GM21390 (cell line): ENCODE measurements around the gene SIAH2.
"Not testable (repeated sequence)": the region's sequence is repeated elsewhere in the genome, so short reads cannot be mapped to it uniquely, and the experiment has no call there.

Experiments
- ATAC-seq: cut with Tn5 transposase; IDR thresholded peaks from one replicate; pipeline ENCODE4 v1.9.1; 2021; ENCODE audit not compliant: unreplicated experiment

The SIAH2 gene

GRCh38 chr3:150763122-150763840, at the start of gene SIAH2:
SIAH2 (minus strand) TSS chr3:150763169; CDS start chr3:150762849, 320 bp downstream.
- peak; percentile 53 for ATAC-seq

- no peak for ATAC-seq
Measured at GRCh38 chr3:150811984-150812383, 49.0 kb upstream of the SIAH2 start.

- no peak for ATAC-seq
Measured at GRCh38 chr3:150810641-150811040, 47.7 kb upstream of the SIAH2 start.

- no peak for ATAC-seq
Measured at GRCh38 chr3:150806185-150806835, 43.3 kb upstream of the SIAH2 start.

GRCh38 chr3:150805354-150805753, 42.4 kb upstream of the SIAH2 start:
- no peak for ATAC-seq

GRCh38 chr3:150803440-150803985, 40.5 kb upstream of the SIAH2 start:
- ATAC-seq: no peak

- ATAC-seq: no peak
Measured at GRCh38 chr3:150800722-150801121, 37.8 kb upstream of the SIAH2 start.

GRCh38 chr3:150798122-150798618, 35.2 kb upstream of the SIAH2 start:
- peak; percentile 46 for ATAC-seq

GRCh38 chr3:150797155-150797554, 34.2 kb upstream of the SIAH2 start:
- ATAC-seq: no peak

GRCh38 chr3:150796527-150796926, 33.6 kb upstream of the SIAH2 start:
- not testable (repeated sequence) for ATAC-seq

GRCh38 chr3:150793641-150794040, 30.7 kb upstream of the SIAH2 start:
- ATAC-seq: no peak

GRCh38 chr3:150790629-150791028, 27.7 kb upstream of the SIAH2 start:
- ATAC-seq: no peak

- ATAC-seq: no peak
Measured at GRCh38 chr3:150789451-150789850, 26.5 kb upstream of the SIAH2 start.

GRCh38 chr3:150787741-150788370, 24.9 kb upstream of the SIAH2 start:
- ATAC-seq: peak; percentile 67

- no peak for ATAC-seq
Measured at GRCh38 chr3:150786791-150787190, 23.8 kb upstream of the SIAH2 start.

- ATAC-seq: no peak
Measured at GRCh38 chr3:150784747-150785125, 21.8 kb upstream of the SIAH2 start.

- peak; percentile 56 for ATAC-seq
Measured at GRCh38 chr3:150783920-150784746, 21.2 kb upstream of the SIAH2 start.

- no peak for ATAC-seq
Measured at GRCh38 chr3:150783316-150783715, 20.3 kb upstream of the SIAH2 start.

- no peak for ATAC-seq
Measured at GRCh38 chr3:150779402-150779858, 16.5 kb upstream of the SIAH2 start.

GRCh38 chr3:150778793-150779401, 15.9 kb upstream of the SIAH2 start:
- ATAC-seq: no peak
